ENCODE results near the gene RAMP1.

Gene RAMP1

DNA sequence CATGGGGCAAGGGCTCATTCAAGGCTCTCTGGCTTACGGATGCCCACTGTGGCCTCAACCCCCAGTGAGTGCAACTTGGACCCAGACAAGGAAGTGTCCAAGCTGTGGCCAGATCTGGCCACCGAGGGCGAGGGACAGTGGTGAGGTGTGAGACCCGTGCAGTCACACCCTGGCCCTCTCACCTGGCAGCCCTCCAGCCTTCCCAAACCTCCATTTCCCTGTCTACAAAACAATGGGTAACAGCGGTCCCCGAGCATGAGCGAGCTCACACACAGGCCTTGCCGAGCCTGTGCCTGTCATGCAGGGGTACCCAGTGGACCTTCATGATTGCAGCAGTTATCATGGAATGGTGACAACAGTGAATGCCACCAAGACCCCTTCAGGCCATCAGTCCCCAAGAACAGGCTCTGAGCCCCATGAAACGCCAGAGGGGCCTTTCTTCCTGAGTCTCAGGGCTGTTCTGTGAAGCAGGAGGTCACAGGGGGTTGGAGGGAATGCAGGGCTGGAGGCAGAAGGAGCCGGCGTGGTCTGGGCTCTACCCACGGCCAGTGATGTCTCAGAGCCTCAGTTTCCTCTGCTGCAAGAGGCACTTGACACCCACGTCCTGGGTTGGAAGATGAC, 49.8 kb downstream of the RAMP1 start:
- in situ Hi-C loops (cut with HindIII; ENCODE audit: low sequenced_read_pairs): no loop called here
- DNase-seq (ENCODE audit: low read depth): no peak
- TF ChIP-seq, protein P1, sequence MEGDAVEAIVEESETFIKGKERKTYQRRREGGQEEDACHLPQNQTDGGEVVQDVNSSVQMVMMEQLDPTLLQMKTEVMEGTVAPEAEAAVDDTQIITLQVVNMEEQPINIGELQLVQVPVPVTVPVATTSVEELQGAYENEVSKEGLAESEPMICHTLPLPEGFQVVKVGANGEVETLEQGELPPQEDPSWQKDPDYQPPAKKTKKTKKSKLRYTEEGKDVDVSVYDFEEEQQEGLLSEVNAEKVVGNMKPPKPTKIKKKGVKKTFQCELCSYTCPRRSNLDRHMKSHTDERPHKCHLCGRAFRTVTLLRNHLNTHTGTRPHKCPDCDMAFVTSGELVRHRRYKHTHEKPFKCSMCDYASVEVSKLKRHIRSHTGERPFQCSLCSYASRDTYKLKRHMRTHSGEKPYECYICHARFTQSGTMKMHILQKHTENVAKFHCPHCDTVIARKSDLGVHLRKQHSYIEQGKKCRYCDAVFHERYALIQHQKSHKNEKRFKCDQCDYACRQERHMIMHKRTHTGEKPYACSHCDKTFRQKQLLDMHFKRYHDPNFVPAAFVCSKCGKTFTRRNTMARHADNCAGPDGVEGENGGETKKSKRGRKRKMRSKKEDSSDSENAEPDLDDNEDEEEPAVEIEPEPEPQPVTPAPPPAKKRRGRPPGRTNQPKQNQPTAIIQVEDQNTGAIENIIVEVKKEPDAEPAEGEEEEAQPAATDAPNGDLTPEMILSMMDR (IDR thresholded peaks at IDR 0.05; ENCODE audit: low read depth, low read length, missing control alignments): no peak
- no peak overlapping the region for H3K4me3 ChIP-seq (ENCODE audit: low read depth, low read length)

DNA sequence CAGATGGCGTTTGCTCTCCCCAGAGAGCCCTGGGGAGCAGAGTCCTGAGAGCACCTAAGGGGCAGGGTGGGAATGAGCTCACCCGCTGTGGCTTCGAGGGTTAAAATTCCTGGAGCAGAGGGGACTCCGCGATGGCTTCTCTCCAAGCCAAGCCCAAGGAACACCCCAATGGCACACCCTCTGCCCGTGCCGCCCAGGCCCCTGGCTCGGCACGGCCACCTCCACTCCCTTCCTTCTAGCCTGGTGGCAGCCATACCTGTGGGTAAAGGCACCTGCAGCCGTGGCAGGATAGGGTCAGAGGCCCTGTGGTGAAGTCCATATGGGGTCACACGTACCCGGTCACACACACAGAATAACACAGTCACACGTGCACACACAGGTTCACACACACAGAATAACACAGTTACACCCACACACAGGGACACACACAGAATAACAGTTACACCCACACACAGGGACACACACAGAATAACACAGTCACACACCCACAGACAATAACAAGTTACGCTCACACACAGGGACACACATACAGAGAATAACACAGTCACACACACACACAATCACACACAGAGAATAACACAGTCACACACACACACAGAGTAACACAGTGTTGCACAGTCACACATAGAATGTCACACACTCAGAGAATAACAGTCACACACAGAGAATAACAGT, 50.5 kb downstream of the RAMP1 start:
- H3K4me3 ChIP-seq (ENCODE audit: low read depth, low read length): no peak overlapping the region
- no peak for DNase-seq (ENCODE audit: low read depth)
- TF ChIP-seq, protein P1 (IDR thresholded peaks at IDR 0.05; ENCODE audit: low read depth, low read length, missing control alignments): no peak
- in situ Hi-C loops (cut with HindIII; ENCODE audit: low sequenced_read_pairs): loop anchor here (5.0 kb wide), 1 partner anchor 52 kb away; no protein-coding TSS in a partner anchor

DNA sequence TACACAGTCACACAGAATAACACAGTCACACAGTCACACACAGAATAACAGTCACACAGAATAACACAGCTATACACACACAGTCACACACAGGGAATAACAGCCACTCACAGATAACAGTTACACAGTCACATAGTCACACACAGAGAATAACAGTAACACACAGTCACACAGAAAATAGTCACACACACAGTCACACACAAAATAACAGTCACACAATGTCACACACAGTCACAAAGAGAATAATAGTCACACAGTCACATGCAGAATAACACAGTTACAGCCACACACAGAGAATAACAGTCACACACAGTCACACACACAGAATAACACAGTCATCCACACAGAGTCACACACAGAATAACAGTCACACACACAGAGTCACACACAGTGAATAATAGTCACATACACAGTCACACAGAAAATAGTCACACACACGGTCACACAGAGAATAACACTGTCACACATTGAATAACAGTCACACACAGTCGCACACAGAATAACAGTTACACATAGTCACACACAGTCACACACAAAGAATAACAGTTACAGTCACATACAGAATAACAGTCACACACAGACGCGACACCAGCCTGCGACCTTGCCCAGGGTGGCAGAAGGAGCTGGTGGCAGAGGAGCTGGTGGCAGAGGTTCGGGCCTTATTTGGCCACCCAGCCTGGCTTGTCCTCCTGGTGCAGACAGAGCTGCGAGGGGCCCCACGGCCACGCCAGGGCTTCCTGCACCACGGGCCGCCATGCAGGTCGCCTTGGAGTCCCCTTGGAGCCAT, 51.3 kb downstream of the RAMP1 start:
- no peak for DNase-seq (ENCODE audit: low read depth)
- no peak overlapping the region for H3K4me3 ChIP-seq (ENCODE audit: low read depth, low read length)
- TF ChIP-seq, protein P1 (IDR thresholded peaks at IDR 0.05; ENCODE audit: low read depth, low read length, missing control alignments): no peak
- in situ Hi-C loops (cut with HindIII; ENCODE audit: low sequenced_read_pairs): loop anchor here (5.0 kb wide), 1 partner anchor 52 kb away; no protein-coding TSS in a partner anchor

DNA sequence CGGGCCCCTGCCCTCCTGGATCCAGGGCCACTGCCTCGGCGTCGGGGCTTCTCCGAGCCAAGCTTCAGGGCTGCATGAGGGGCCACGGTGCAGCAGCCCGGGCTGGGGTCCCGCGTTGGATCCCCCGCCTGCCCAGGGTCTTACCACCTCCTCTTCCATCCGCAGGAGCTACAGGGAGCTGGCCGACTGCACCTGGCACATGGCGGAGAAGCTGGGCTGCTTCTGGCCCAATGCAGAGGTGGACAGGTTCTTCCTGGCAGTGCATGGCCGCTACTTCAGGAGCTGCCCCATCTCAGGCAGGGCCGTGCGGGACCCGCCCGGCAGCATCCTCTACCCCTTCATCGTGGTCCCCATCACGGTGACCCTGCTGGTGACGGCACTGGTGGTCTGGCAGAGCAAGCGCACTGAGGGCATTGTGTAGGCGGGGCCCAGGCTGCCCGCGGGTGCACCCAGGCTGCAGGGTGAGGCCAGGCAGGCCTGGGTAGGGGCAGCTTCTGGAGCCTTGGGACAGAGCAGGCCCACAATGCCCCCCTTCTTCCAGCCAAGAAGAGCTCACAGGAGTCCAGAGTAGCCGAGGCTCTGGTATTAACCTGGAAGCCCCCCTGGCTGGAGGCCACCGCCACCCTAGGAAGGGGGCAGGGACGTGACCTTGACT, 52.1 kb downstream of the RAMP1 start:
- in situ Hi-C loops (cut with HindIII; ENCODE audit: low sequenced_read_pairs): loop anchor here (5.0 kb wide), 1 partner anchor 51 kb away; no protein-coding TSS in a partner anchor
- no peak overlapping the region for H3K4me3 ChIP-seq (ENCODE audit: low read depth, low read length)
- TF ChIP-seq, protein P1 (IDR thresholded peaks at IDR 0.05; ENCODE audit: low read depth, low read length, missing control alignments): no peak
- no peak for DNase-seq (ENCODE audit: low read depth)

DNA sequence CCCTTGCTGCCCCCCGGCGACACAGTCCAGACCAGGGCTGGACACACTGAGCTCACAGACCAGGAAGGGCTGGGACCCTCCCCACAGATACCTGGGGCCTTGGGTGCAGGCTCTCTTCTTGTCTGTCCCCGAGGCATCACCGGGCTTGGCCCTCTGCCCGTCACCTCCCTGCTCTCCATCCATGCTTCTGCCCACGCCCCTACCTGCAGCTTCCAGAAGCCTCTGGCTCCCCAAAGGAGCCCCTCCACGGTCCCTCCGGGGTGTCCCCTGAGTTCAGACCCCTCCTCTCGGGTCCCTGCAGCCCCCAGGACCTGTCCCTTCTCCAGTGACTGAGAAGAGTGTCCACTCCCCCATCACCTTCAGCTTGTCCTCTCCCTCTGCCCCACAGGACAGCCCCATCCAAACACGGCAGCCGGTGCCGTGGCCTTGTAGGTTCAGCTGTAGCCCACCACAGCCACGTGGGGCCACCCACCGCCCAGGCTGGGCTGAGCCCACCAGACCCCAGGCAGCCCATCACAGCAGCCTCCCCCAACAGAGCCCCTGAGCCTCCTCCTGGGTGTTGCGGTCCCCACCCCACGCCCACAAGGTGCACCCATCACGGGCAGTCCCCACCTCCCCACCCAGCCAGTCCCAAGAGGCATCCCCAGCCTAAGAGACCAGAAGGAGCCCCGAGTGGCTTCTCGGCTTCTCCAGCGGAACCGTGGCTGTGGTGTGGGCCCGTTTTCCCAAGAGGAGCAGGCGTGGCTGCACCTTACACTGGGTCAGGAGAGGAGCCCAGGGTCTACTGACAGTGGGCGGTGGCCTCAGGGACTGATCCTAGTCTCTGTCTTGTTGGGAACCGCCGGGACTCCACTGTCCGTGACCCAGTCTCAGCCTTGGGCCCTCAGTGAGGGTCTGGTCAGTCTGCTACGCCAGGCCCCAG, 53.1 kb downstream of the RAMP1 start:
- DNase-seq (ENCODE audit: low read depth): no peak
- TF ChIP-seq, protein P1 (IDR thresholded peaks at IDR 0.05; ENCODE audit: low read depth, low read length, missing control alignments): no peak
- in situ Hi-C loops (cut with HindIII; ENCODE audit: low sequenced_read_pairs): loop anchor here (5.0 kb wide), 1 partner anchor 50 kb away; no protein-coding TSS in a partner anchor
- no peak overlapping the region for H3K4me3 ChIP-seq (ENCODE audit: low read depth, low read length)

Measured in astrocyte of the cerebellum (primary cell).